Stimulated activated naive CD8-positive, alpha-beta T cell treated with anti-CD3 and anti-CD28 coated beads, Interleukin-15, Interleukin-2, amounts not matched to agents 100 ng/mL and 50 ng/mL, for 24 hours (primary cell): ENCODE measurements around the gene SHKBP1.
"Not testable (repeated sequence)": the region's sequence is repeated elsewhere in the genome, so short reads cannot be mapped to it uniquely, and the experiment has no call there.

Experiments
- H3K27ac Mint-ChIP-seq: one replicate; pipeline ENCODE4 v1.8.0; 2021; ENCODE audit warnings: mild to moderate bottlenecking, mixed read lengths
- H3K27me3 Mint-ChIP-seq: one replicate; pipeline ENCODE4 v1.8.0; 2021; ENCODE audit warnings: mixed read lengths
- H3K36me3 Mint-ChIP-seq: one replicate; pipeline ENCODE4 v1.8.0; 2021; ENCODE audit warnings: low read depth, mixed read lengths
- H3K4me1 Mint-ChIP-seq: one replicate; pipeline ENCODE4 v1.8.0; 2021; ENCODE audit warnings: low read depth, mixed read lengths
- H3K4me3 Mint-ChIP-seq: one replicate; pipeline ENCODE4 v1.8.0; 2021; ENCODE audit warnings: mild to moderate bottlenecking, mixed read lengths
- H3K9me3 Mint-ChIP-seq: one replicate; pipeline ENCODE4 v1.8.0; 2021; ENCODE audit warnings: mixed read lengths

SHKBP1 gene

GRCh38 chr19:40576585-40577451 lies at the start of gene SHKBP1:
Gene SHKBP1 (plus strand): TSS chr19:40576873. CDS start chr19:40576900, 27 bp downstream.
- peak within 1 kb of the TSS; percentile 81 for H3K4me3 Mint-ChIP-seq
- H3K36me3 Mint-ChIP-seq: peaks cover 23% of the 10 kb centered on the region
- no peaks in the 10 kb centered on the region for H3K9me3 Mint-ChIP-seq
- H3K27ac Mint-ChIP-seq: peak within 1 kb of the TSS; percentile 81
- no peaks in the 10 kb centered on the region for H3K27me3 Mint-ChIP-seq
- H3K4me1 Mint-ChIP-seq: peaks cover 18% of the 10 kb centered on the region

GRCh38 chr19:40528078-40528477 lies 48.6 kb upstream of the SHKBP1 start:
- H3K4me3 Mint-ChIP-seq: no peak overlapping the region
- no peaks in the 10 kb centered on the region for H3K9me3 Mint-ChIP-seq
- H3K27me3 Mint-ChIP-seq: peaks cover 24% of the 10 kb centered on the region

GRCh38 chr19:40528533-40529092 lies 48.1 kb upstream of the SHKBP1 start:
- H3K4me1 Mint-ChIP-seq: peaks cover 13% of the 10 kb centered on the region
- H3K27ac Mint-ChIP-seq: no peak overlapping the region
- no peak overlapping the region for H3K4me3 Mint-ChIP-seq
- peaks cover 24% of the 10 kb centered on the region for H3K27me3 Mint-ChIP-seq
- no peaks in the 10 kb centered on the region for H3K9me3 Mint-ChIP-seq
- no peaks in the 10 kb centered on the region for H3K36me3 Mint-ChIP-seq

More at GRCh38 chr19:40528078-40528477, 48.6 kb upstream of the SHKBP1 start:
- peaks cover 13% of the 10 kb centered on the region for H3K4me1 Mint-ChIP-seq
- no peak overlapping the region for H3K27ac Mint-ChIP-seq
- no peaks in the 10 kb centered on the region for H3K36me3 Mint-ChIP-seq

- Mint-ChIP-seq H3K27ac (no peak overlapping the region), H3K4me1 (peaks cover 13% of the 10 kb centered on the region), H3K4me3 (peak overlapping the region; percentile 36), H3K9me3 (no peaks in the 10 kb centered on the region), H3K27me3 (peaks cover 24% of the 10 kb centered on the region), H3K36me3 (no peaks in the 10 kb centered on the region)
These were observed 47.3 kb upstream of the SHKBP1 start for GRCh38 chr19:40529093-40529954.

DNA sequence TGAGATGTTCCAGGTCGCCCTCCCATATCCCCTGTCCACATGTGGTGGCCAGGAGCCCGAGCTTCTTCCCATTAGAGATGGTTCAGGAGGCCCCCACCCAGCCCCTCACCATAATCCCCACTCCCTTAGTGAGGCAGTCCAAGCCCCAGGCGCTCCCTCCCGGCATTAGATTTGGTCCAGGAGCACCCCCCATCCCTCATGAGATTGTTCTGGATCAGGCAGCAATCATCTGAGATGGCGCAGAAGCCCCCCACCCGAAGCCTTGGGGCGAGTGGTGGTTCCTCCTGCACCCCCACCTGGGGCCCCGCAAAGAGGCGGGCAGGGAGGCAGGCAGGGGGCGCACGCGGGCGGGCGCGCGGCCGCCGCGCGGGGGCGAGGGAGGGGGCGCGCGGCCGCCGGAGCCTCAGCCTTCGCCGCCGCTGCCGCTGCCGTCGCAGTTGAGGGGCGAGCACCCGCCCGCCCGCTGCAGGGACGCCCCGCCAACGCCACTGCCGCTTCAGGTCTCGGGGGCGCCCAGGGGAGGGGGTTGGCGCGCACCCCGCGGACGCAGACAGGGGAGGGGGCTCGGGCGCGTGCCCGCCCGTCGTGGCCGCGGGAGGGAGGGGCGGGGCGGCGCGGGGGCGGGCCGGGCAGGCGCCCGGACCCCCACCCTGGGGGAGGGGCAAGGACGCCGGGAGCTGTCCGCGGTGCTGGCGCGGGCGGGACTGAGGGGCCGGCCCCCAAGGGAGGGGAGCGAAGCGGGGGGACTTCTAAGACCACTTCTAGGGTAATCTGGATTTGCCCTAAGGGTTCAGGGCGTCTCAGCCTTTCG lies 46.4 kb upstream of the SHKBP1 start:
- H3K9me3 Mint-ChIP-seq: no peaks in the 10 kb centered on the region
- H3K27ac Mint-ChIP-seq: no peak overlapping the region
- peak overlapping the region; percentile 36 for H3K4me3 Mint-ChIP-seq
- no peaks in the 10 kb centered on the region for H3K36me3 Mint-ChIP-seq
- peaks cover 24% of the 10 kb centered on the region for H3K27me3 Mint-ChIP-seq
- H3K4me1 Mint-ChIP-seq: peaks cover 13% of the 10 kb centered on the region

GRCh38 chr19:40533508-40533907 lies 43.2 kb upstream of the SHKBP1 start:
- H3K4me1 Mint-ChIP-seq: peaks cover 13% of the 10 kb centered on the region
- no peak overlapping the region for H3K27ac Mint-ChIP-seq
- H3K27me3 Mint-ChIP-seq: peaks cover 21% of the 10 kb centered on the region
- H3K9me3 Mint-ChIP-seq: no peaks in the 10 kb centered on the region
- H3K4me3 Mint-ChIP-seq: no peak overlapping the region
- no peaks in the 10 kb centered on the region for H3K36me3 Mint-ChIP-seq

DNA sequence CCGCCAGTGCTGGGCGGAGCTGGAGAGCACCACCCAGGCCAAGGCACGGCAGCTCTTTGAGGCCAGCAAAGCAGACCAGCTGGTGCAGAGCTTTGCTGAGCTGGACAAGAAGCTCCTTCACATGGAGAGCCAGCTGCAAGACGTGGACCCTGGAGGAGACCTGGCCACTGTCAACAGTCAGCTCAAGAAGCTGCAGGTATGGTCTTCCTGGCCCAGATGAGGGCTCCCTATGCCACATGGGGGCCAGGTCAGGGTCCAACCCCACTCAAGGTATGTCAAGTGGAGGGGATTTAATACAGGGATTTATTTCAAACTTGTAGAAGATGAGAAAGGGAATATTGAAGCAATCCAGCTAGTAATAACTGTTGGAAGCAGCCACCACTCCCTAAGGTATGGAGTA lies 42.5 kb upstream of the SHKBP1 start:
- Mint-ChIP-seq H3K27me3 (peaks cover 21% of the 10 kb centered on the region), H3K9me3 (no peaks in the 10 kb centered on the region), H3K27ac (no peak overlapping the region), H3K4me1 (peaks cover 13% of the 10 kb centered on the region), H3K4me3 (no peak overlapping the region), H3K36me3 (no peaks in the 10 kb centered on the region)

DNA sequence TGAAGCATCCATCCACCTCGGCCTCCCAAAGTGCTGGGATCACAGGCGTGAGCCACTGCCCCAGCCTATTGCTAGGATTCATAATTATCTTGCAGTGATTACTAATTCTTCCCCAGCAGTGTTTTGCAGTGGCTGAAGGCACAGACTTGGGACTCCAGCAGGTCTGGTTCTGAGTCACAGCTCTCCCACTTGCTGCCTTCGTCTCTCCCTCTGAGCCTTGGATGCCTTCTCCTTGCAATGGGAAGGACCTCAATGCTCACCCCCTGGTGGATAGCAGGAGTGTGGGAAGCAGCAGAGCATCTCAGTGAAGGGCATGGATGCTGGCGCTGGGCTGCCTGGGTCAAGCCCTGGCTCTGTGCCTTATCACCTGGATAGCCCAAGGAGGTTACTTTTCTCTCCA lies 37.6 kb upstream of the SHKBP1 start:
- no peaks in the 10 kb centered on the region for H3K9me3 Mint-ChIP-seq

DNA sequence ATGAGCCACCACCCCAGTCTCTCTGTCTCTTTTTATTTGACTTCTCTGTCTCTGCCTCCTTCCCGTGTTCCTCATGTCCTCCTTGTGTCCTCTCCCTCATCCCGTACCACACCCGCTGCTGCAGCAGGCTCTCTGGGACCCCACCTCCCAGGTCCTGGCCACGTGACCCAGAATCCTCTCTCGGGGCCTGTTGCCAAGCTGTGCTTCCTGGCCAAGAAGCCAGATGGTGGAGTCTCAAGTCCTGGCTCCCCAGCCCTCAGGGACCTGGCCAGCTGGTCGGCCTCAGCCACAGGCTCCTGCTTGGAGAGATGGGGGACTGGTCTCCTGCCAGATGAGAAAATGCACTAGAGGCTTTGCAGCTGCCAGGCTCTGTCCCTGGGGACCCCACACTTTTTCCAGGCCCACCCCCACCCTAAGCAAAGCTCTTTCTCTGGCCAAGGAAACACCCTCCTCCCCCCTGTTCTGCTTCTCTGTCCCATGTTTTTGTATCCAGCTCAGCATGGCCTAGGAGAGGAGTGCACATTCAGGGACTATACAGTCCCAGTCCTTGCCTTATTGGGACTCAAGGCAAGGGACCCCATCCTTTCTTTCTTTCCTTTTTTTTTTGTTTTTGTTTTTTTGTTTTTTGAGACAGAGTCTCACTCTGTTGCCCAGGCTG lies 34.3 kb upstream of the SHKBP1 start:
- no peaks in the 10 kb centered on the region for H3K36me3 Mint-ChIP-seq
- no peaks in the 10 kb centered on the region for H3K9me3 Mint-ChIP-seq
- peaks cover 10% of the 10 kb centered on the region for H3K27me3 Mint-ChIP-seq
- no peaks in the 10 kb centered on the region for H3K4me1 Mint-ChIP-seq
- no peak overlapping the region for H3K27ac Mint-ChIP-seq
- H3K4me3 Mint-ChIP-seq: no peak overlapping the region

More for the DNA sequence above, 37.6 kb upstream of the SHKBP1 start:
- no peaks in the 10 kb centered on the region for H3K4me1 Mint-ChIP-seq
- no peaks in the 10 kb centered on the region for H3K36me3 Mint-ChIP-seq
- no peaks in the 10 kb centered on the region for H3K27me3 Mint-ChIP-seq
- no peak overlapping the region for H3K27ac Mint-ChIP-seq
- no peak overlapping the region for H3K4me3 Mint-ChIP-seq

DNA sequence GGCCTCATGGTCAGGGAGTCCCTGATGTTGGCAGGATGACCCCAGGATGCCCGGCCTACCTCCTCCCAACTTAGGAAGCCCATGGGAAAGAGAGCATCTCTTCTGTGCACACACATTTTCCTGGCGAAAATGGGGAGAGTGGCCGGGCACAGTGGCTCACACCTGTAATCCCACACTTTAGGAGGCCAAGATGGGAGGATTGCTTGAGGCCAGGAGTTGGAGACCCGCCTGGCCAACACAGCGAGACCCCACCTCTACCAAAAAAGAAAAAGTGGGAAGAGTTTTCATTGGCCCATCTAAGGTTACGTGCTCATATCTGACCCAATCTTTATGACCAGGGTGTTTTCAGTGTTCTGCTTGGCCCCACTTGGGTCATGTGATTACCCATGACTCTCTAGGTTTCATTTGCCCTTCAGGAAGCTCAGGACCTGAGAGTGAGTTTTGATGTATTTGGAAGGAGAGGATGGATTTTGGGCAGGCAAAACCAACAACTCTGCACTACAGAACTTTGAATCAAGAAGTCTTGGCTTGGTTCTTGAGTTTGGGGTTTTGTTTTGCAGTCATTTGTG lies 33.6 kb upstream of the SHKBP1 start:
- Mint-ChIP-seq H3K36me3 (no peaks in the 10 kb centered on the region), H3K27me3 (peaks cover 16% of the 10 kb centered on the region), H3K9me3 (no peaks in the 10 kb centered on the region), H3K27ac (no peak overlapping the region), H3K4me3 (no peak overlapping the region), H3K4me1 (no peaks in the 10 kb centered on the region)

DNA sequence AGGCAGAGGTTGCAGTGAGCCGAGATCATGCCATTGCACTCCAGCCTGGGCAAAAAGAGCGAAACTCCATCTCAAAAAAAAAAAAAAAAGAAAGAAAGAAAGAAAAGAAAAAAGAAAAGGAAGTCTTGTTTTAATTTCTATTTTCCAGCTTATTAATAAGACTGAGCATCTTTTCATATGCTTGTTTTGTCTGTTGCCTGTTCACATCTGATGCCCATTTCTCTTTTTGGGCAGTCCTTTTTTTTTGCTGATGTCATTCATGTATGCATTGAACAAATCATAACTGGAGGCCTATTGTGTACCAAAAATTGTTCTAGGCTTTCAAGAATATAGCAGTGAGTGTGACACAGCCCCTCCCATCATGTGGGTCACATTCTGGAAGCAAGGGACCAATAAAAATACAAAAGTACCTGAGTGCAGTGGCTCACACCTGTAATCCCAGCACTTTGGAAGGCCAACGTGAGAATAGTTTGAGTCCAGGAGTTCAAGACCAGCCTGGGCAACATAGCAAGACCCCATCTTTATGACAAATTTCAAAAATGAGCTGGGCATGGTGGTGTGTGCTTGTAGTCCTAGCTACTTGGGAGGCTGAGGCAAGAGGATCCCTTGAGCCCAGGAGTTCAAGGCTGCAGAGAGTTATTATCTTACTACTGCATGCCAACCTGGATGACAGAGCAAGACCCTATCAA lies 30.4 kb upstream of the SHKBP1 start:
- not testable (repeated sequence) for H3K4me3 Mint-ChIP-seq, H3K27ac Mint-ChIP-seq, H3K36me3 Mint-ChIP-seq, H3K9me3 Mint-ChIP-seq
- H3K4me1 Mint-ChIP-seq: peaks cover 11% of the 10 kb centered on the region
- peaks cover 36% of the 10 kb centered on the region for H3K27me3 Mint-ChIP-seq

- H3K4me3 Mint-ChIP-seq: not testable (repeated sequence)
- peaks cover 38% of the 10 kb centered on the region for H3K27me3 Mint-ChIP-seq
These were observed 29.5 kb upstream of the SHKBP1 start for GRCh38 chr19:40547190-40547589.

DNA sequence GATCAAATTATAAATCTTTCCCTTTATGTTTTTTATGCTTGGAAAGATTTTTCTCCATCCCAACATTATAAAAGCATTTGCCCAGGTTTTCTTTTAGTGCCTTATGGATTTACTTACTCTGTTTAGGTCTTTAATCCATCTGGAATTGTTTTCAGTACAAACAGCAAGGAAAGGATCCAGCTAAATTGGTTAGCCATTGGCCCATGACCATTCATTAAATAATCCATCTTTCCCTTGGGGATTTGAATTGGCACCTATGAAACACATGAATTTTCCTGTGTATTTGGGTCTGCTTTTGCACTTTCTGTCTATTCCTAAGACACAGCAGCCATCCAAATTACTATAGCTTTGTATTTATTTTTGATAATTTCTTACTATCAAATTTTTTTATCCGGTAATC lies 28.8 kb upstream of the SHKBP1 start:
- Mint-ChIP-seq H3K9me3 (no peaks in the 10 kb centered on the region), H3K36me3 (no peaks in the 10 kb centered on the region), H3K27me3 (peaks cover 44% of the 10 kb centered on the region), H3K4me1 (peaks cover 11% of the 10 kb centered on the region), H3K27ac (no peak overlapping the region), H3K4me3 (no peak overlapping the region)

More at GRCh38 chr19:40547190-40547589, 29.5 kb upstream of the SHKBP1 start:
- H3K4me1 Mint-ChIP-seq: peaks cover 11% of the 10 kb centered on the region
- not testable (repeated sequence) for H3K9me3 Mint-ChIP-seq, H3K27ac Mint-ChIP-seq, H3K36me3 Mint-ChIP-seq
